H9 (cell line): ENCODE measurements around the gene PDIA2. TPM values are rescaled to one million over a fixed set of nuclear protein-coding genes. Genes with fewer than 3 reads are reported as not detected.
A peak's percentile ranks its signal among the peaks of the same experiment; 100 is the strongest.

ENCODE experiments used
- DNase-seq: peaks from one replicate; pipeline ENCODE4 v3.0.0-alpha.2; 2017
- H2AFZ ChIP-seq: one replicate; pipeline ENCODE4 v1.6.1; 2013; ENCODE audit warnings: mild to moderate bottlenecking, low read length, control low read depth, moderate library complexity
- H2AK5ac ChIP-seq: 2 replicates; pipeline ENCODE4 v1.6.1; 2013; ENCODE audit warnings: low read length, control low read depth, mixed read lengths; ENCODE audit not compliant: insufficient read length
- H2BK120ac ChIP-seq: one replicate; pipeline ENCODE4 v1.6.1; 2013; ENCODE audit warnings: low read depth, mild to moderate bottlenecking, low read length, control low read depth, inconsistent platforms; ENCODE audit not compliant: poor library complexity, severe bottlenecking
- H2BK12ac ChIP-seq: 2 replicates; pipeline ENCODE4 v1.6.1; 2013; ENCODE audit warnings: low read length, control low read depth, mixed read lengths, low read depth; ENCODE audit not compliant: insufficient read length
- H2BK15ac ChIP-seq: 2 replicates; pipeline ENCODE4 v1.6.1; 2013; ENCODE audit warnings: low read depth, low read length, control low read depth
- H2BK20ac ChIP-seq: one replicate; pipeline ENCODE4 v1.6.1; 2013; ENCODE audit warnings: low read depth, mild to moderate bottlenecking, low read length, control low read depth, inconsistent platforms; ENCODE audit not compliant: poor library complexity, severe bottlenecking
- H2BK5ac ChIP-seq: 2 replicates; pipeline ENCODE4 v1.6.1; 2013; ENCODE audit warnings: low read length, control low read depth, mixed read lengths; ENCODE audit not compliant: insufficient read length
- H3K14ac ChIP-seq: 2 replicates; pipeline ENCODE4 v1.6.1; 2013; ENCODE audit warnings: low read length, control low read depth; ENCODE audit not compliant: insufficient read depth
- H3K18ac ChIP-seq: 2 replicates; pipeline ENCODE4 v1.6.1; 2013; ENCODE audit warnings: low read depth, mild to moderate bottlenecking, mixed read lengths, low read length, control low read depth; ENCODE audit not compliant: insufficient read length
- H3K23ac ChIP-seq: 2 replicates; pipeline ENCODE4 v1.6.1; 2013; ENCODE audit warnings: low read length, control low read depth, mixed read lengths, low read depth; ENCODE audit not compliant: insufficient read length
- H3K23me2 ChIP-seq: 2 replicates; pipeline ENCODE4 v1.6.1; 2013; ENCODE audit warnings: low read depth, mild to moderate bottlenecking, mixed read lengths, low read length, control low read depth; ENCODE audit not compliant: insufficient read length, poor library complexity, severe bottlenecking
- H3K27ac ChIP-seq: 2 replicates; pipeline ENCODE4 v1.5.1; 2013; ENCODE audit warnings: low read length, control low read depth, mixed read lengths, low read depth; ENCODE audit not compliant: insufficient read length
- H3K27me3 ChIP-seq: 2 replicates; pipeline ENCODE4 v1.6.1; 2013; ENCODE audit warnings: low read length, control low read depth, inconsistent platforms; ENCODE audit not compliant: insufficient read depth
- H3K4ac ChIP-seq: 2 replicates; pipeline ENCODE4 v1.6.1; 2013; ENCODE audit warnings: low read depth, mild to moderate bottlenecking, control low read depth, inconsistent platforms, low read length, moderate library complexity
- H3K4me1 ChIP-seq: 2 replicates; pipeline ENCODE4 v1.6.1; 2013; ENCODE audit warnings: low read length, control low read depth, inconsistent platforms; ENCODE audit not compliant: insufficient read depth
- H3K4me2 ChIP-seq: 2 replicates; pipeline ENCODE4 v1.6.1; 2013; ENCODE audit warnings: low read length, control low read depth, mixed read lengths; ENCODE audit not compliant: insufficient read length, insufficient read depth
- H3K56ac ChIP-seq: 2 replicates; pipeline ENCODE4 v1.6.1; 2013; ENCODE audit warnings: low read depth, mild to moderate bottlenecking, mixed read lengths, low read length, control low read depth; ENCODE audit not compliant: insufficient read length
- H3K79me1 ChIP-seq: 2 replicates; pipeline ENCODE4 v1.6.1; 2013; ENCODE audit warnings: low read depth, mild to moderate bottlenecking, moderate library complexity, low read length, control low read depth, inconsistent platforms; ENCODE audit not compliant: insufficient read depth, poor library complexity, severe bottlenecking
- H3K79me2 ChIP-seq: 2 replicates; pipeline ENCODE4 v1.6.1; 2013; ENCODE audit warnings: low read length, control low read depth, inconsistent platforms; ENCODE audit not compliant: insufficient read depth
- H3K9ac ChIP-seq: 2 replicates; pipeline ENCODE4 v1.6.1; 2013; ENCODE audit warnings: low read length, control low read depth, mixed read lengths; ENCODE audit not compliant: insufficient read length; ENCODE audit errors: extremely low read depth
- H3K9me3 ChIP-seq: one replicate; pipeline ENCODE4 v1.6.1; 2013; ENCODE audit warnings: low read depth, low read length, inconsistent platforms; ENCODE audit not compliant: control insufficient read depth
- H3T11ph ChIP-seq: one replicate; pipeline ENCODE4 v1.6.1; 2013; ENCODE audit warnings: mild to moderate bottlenecking, low read length, control low read depth, inconsistent platforms
- H4K20me1 ChIP-seq: one replicate; pipeline ENCODE4 v1.6.1; 2013; ENCODE audit not compliant: control insufficient read depth, insufficient read length, insufficient read depth
- H4K5ac ChIP-seq: 2 replicates; pipeline ENCODE4 v1.6.1; 2013; ENCODE audit warnings: low read depth, mild to moderate bottlenecking, mixed read lengths, low read length, control low read depth; ENCODE audit not compliant: insufficient read length
- H4K8ac ChIP-seq: replicated peaks from 2 replicates; pipeline ENCODE4 v1.6.1; 2013; ENCODE audit warnings: low read length, control low read depth, mixed read lengths, low read depth; ENCODE audit not compliant: insufficient read length
- H4K91ac ChIP-seq: 2 replicates; pipeline ENCODE4 v1.6.1; 2013; ENCODE audit warnings: low read depth, mild to moderate bottlenecking, moderate library complexity, mixed read lengths, low read length, control low read depth; ENCODE audit not compliant: insufficient read length
- H3K27ac Mint-ChIP-seq, 3 experiments: 2 replicates in 2 of 3; 3 replicates in 1 of 3; pipeline ENCODE4 v1.8.0; 2020 to 2021; ENCODE audit warnings: mixed read lengths in 3 of 3, mild to moderate bottlenecking in 1 of 3, moderate library complexity in 1 of 3
- H3K27me3 Mint-ChIP-seq: 2 replicates; pipeline ENCODE4 v1.8.0; 2021; ENCODE audit warnings: low read depth, mild to moderate bottlenecking, moderate library complexity, mixed read lengths
- H3K36me3 Mint-ChIP-seq, 3 experiments: 2 replicates in 2 of 3; 3 replicates in 1 of 3; pipeline ENCODE4 v1.8.0; 2020 to 2021; ENCODE audit warnings: low read depth in 3 of 3, mixed read lengths in 3 of 3; ENCODE audit not compliant: insufficient read depth in 1 of 3
- H3K4me1 Mint-ChIP-seq, 2 experiments: 2 replicates each; pipeline ENCODE4 v1.8.0; 2020; ENCODE audit warnings: mixed read lengths in 2 of 2
- H3K4me3 Mint-ChIP-seq, 2 experiments: 2 replicates in 1 of 2; 3 replicates in 1 of 2; pipeline ENCODE4 v1.8.0; 2020 to 2021; ENCODE audit warnings: mild to moderate bottlenecking in 2 of 2, mixed read lengths in 2 of 2, moderate library complexity in 1 of 2
- H3K9me3 Mint-ChIP-seq, 2 experiments: 2 replicates in 1 of 2; 3 replicates in 1 of 2; pipeline ENCODE4 v1.8.0; 2020; ENCODE audit warnings: mild to moderate bottlenecking in 2 of 2, mixed read lengths in 2 of 2, moderate library complexity in 1 of 2
- CTCF ChIP-seq: fragments of 200-600 bp; sonication (generic); conservative IDR thresholded peaks from 3 replicates; pipeline ENCODE4 v1.8.0; 2021; ENCODE audit warnings: antibody characterized with exemption, mild to moderate bottlenecking
- WGBS: extraction: QIAGEN DNeasy Blood & Tissue Kit; methylation state at CpG from one replicate; pipeline ENCODE4 v1.1.7; 2013; ENCODE audit warnings: missing lambda C conversion rate, low lambda C conversion rate, mixed read lengths; ENCODE audit not compliant: insufficient read length; ENCODE audit errors: extremely low coverage; 5-methylcytosine and 5-hydroxymethylcytosine counted together
- total RNA-seq: library from RNA; stranded (reverse); gene quantifications from 2 replicates; pipeline ENCODE4 v1.2.1, GENCODE V29; 2021

PDIA2 gene
- total RNA-seq, 1 experiment from 2014 or later: 1.4 TPM

- H2BK5ac ChIP-seq: no peak within 1 kb of the TSS
- H3K79me2 ChIP-seq: no peaks in the 10 kb centered on the region
- Mint-ChIP-seq H3K27me3 (peaks cover 51% of the 10 kb centered on the region), H3K27ac (no peak within 1 kb of the TSS), H3K4me1 (no peaks in the 10 kb centered on the region), H3K4me3 (peak within 1 kb of the TSS; percentile 58 to 78), H3K9me3 (peaks cover 0 to 4% of the 10 kb centered on the region in 2 experiments; a peak in 1 of 5 replicates), H3K36me3 (no peaks in the 10 kb centered on the region; a peak in 1 of 7 replicates)
- no peak within 1 kb of the TSS for H3K23ac ChIP-seq
- H3K27me3 ChIP-seq: peaks cover 3% of the 10 kb centered on the region; the same call in 1 of the 2 replicates
- no peak within 1 kb of the TSS for H3K56ac ChIP-seq
- no peak within 1 kb of the TSS; the same call in 1 of the 2 replicates for H2BK15ac ChIP-seq
- H3K27ac ChIP-seq: no peak within 1 kb of the TSS
- no CpG with 5 or more reads among the region's 54 CpGs for WGBS
- H3K14ac ChIP-seq: no peak within 1 kb of the TSS; the same call in 1 of the 2 replicates
- no peaks in the 10 kb centered on the region for H3K79me1 ChIP-seq
- no peak within 1 kb of the TSS for H3K18ac ChIP-seq
- DNase-seq: no peak
- no peaks in the 10 kb centered on the region for H3K4me1 ChIP-seq
- no peak within 1 kb of the TSS for H2AK5ac ChIP-seq
- H3K9ac ChIP-seq: no peak within 1 kb of the TSS
- H2BK12ac ChIP-seq: no peak within 1 kb of the TSS
- no peak within 1 kb of the TSS for H2AFZ ChIP-seq
- H4K8ac ChIP-seq: no peak within 1 kb of the TSS
- no peak within 1 kb of the TSS for H4K5ac ChIP-seq
- H3T11ph ChIP-seq: no peak within 1 kb of the TSS
- H3K9me3 ChIP-seq: no peaks in the 10 kb centered on the region
- no peak within 1 kb of the TSS for H2BK120ac ChIP-seq
- H4K20me1 ChIP-seq: no peaks in the 10 kb centered on the region
- no peak within 1 kb of the TSS for H3K4ac ChIP-seq
- H3K23me2 ChIP-seq: peaks cover 3% of the 10 kb centered on the region
- no peak for TF ChIP-seq CTCF
- H4K91ac ChIP-seq: no peak within 1 kb of the TSS
- H3K4me2 ChIP-seq: no peak within 1 kb of the TSS
- H2BK20ac ChIP-seq: no peak within 1 kb of the TSS
Observed at GRCh38 chr16:280552-280951, 2.4 kb upstream of the PDIA2 start, which contains the start of gene ARHGDIG. TSS of gene ARHGDIG (plus strand) at chr16:280591. CDS start at chr16:280681, 90 bp downstream.
